Upper lobe of left lung (tissue), 6 donors: ENCODE data around the gene PCSK5. TPM values are rescaled to one million over a fixed set of nuclear protein-coding genes. Genes with fewer than 3 reads are reported as not detected.
"Not testable (repeated sequence)": the region's sequence is repeated elsewhere in the genome, so short reads cannot be mapped to it uniquely, and the experiment has no call there.

Experiments
- ATAC-seq, 2 donors: fragments of 200-7000 bp; cut with Tn5 transposase; one replicate each; pipeline ENCODE4 v1.9.1; 2022; ENCODE audit warnings: mild to moderate bottlenecking in 2 of 2, moderate library complexity in 2 of 2; ENCODE audit not compliant: low FRiP score in 2 of 2
- DNase-seq, 2 donors: peaks; one replicate each; pipeline ENCODE4 v3.0.0-alpha.2; 2019 to 2020
- H3K27ac ChIP-seq, 4 donors: fragments of 200-600 bp; sonication (generic); one replicate each; pipeline ENCODE4 v1.5.1; 2016 to 2019
- H3K27me3 ChIP-seq, 4 donors: fragments of 200-600 bp; sonication (generic); one replicate each; pipeline ENCODE4 v1.5.1; 2017 to 2019
- H3K36me3 ChIP-seq, 4 donors: fragments of 200-600 bp; sonication (generic); one replicate each; pipeline ENCODE4 v1.5.1; 2016 to 2019
- H3K4me1 ChIP-seq, 4 donors: fragments of 200-600 bp; sonication (generic); one replicate each; pipeline ENCODE4 v1.5.1; 2018 to 2019
- H3K4me3 ChIP-seq, 4 donors: fragments of 200-600 bp; sonication (generic); one replicate each; pipeline ENCODE4 v1.5.1; 2017 to 2019; ENCODE audit warnings: mild to moderate bottlenecking in 2 of 4, moderate library complexity in 1 of 4
- H3K9me3 ChIP-seq, 4 donors: fragments of 200-600 bp; sonication (generic); one replicate each; pipeline ENCODE4 v1.5.1; 2018 to 2019
- CTCF ChIP-seq, 6 experiments: fragments of 450-650 bp in 4 of 6; fragments of 200-600 bp in 2 of 6; sonication (generic) in 2 of 6; IDR thresholded peaks; one replicate each; pipeline ENCODE4 v1.5.1; 2016 to 2019; ENCODE audit warnings: antibody characterized with exemption in 6 of 6
- EP300 ChIP-seq, 4 donors: sonication (generic); formaldehyde crosslinking; IDR thresholded peaks; one replicate each; pipeline ENCODE4 v1.5.1; 2017; ENCODE audit warnings: antibody characterized with exemption in 4 of 4, control low read depth in 2 of 4
- POLR2A ChIP-seq, 4 donors: fragments of 450-650 bp; IDR thresholded peaks; one replicate each; pipeline ENCODE4 v1.5.1; 2016 to 2017; ENCODE audit warnings: antibody characterized with exemption in 4 of 4, mild to moderate bottlenecking in 2 of 4
- POLR2AphosphoS5 ChIP-seq, 2 donors: sonication (generic); formaldehyde crosslinking; IDR thresholded peaks; one replicate each; pipeline ENCODE4 v1.5.1; 2017; ENCODE audit warnings: antibody characterized with exemption in 2 of 2
- WGBS, 2 donors: methylation state at CpG; one replicate each; pipeline ENCODE4 v1.1.5; 2017 to 2018; 5-methylcytosine and 5-hydroxymethylcytosine counted together
- total RNA-seq, 6 donors: library from RNA; depleted of rRNA in 4 of 6; stranded (reverse); fragments of >200 nt in 4 of 6; gene quantifications; one replicate each; pipeline versions ENCODE4 v1.1.0 to v1.2.1, GENCODE V29; 2016 to 2021
- donor health status: DM: no; HTN: no; CAD: no; lungs with moderate emphysema.
- donor health status: DM: no; HTN: yes; CAD: no; lungs with severe emphysema.

Gene PCSK5
- total RNA-seq, 6 donors from 2014 or later: 12.8 to 29.2 (median 18.3) TPM

DNA sequence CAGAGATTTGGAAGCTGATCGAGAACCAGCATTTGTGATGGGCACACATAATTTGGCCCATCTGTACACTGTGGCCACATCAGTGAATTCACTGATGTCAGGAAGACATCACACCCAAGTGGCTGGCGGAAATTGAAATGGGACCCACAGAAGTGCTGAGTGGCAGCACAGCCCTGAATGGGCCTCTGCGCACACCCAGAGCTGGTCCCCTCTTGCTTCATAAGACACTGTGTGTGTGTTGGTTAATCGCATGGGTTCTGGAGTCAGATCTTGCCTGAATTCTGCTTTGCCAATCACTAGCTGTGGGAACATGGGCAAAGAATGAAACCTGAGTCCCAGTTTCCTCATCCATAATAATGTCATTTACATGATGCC is 72.2 kb downstream of the PCSK5 start:
- ATAC-seq (no peak), DNase-seq (no peak)
- Histone ChIP-seq H3K9me3 (no peaks in the 10 kb centered on the region), H3K27ac (no peak overlapping the region), H3K4me3 (no peak overlapping the region), H3K36me3 (no peaks in the 10 kb centered on the region), H3K4me1 (peaks cover 0 to 8% (median 3%) of the 10 kb centered on the region in 4 donors), H3K27me3 (no peaks in the 10 kb centered on the region)
- WGBS, 2 donors: 87 to 94% methylated on average over 4 of the region's 4 CpGs
- no peak for TF ChIP-seq POLR2A (IDR thresholded peaks at IDR 0.05)
- no peak for TF ChIP-seq EP300 (IDR thresholded peaks at IDR 0.05)
- no peak for TF ChIP-seq POLR2AphosphoS5 (IDR thresholded peaks at IDR 0.05)
- no peak for TF ChIP-seq CTCF (IDR thresholded peaks at IDR 0.05)

DNA sequence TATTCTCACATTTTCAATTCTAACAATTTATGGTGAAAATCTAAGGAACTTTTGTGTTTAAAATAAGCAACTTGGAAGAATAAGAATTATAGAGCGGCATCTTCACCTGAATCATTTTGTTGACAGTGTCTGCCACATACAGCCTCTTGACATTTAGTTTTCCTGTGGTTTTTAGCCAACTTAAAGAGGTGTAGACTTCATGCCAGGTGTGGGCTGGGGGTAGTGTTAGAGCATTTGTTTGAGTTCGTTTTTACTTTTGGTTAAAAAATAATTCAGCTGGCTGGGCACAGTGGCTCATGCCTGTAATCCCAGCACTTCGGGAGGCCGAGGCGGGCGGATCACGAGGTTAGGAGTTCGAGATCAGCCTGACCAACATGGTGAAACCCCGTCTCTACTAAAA is 72.8 kb downstream of the PCSK5 start:
- not testable (repeated sequence) for DNase-seq, H3K4me1 ChIP-seq, ATAC-seq, H3K9me3 ChIP-seq, H3K4me3 ChIP-seq, H3K27ac ChIP-seq, H3K36me3 ChIP-seq, H3K27me3 ChIP-seq
- WGBS, 2 donors: 89 to 93% methylated on average over 9 of the region's 9 CpGs

DNA sequence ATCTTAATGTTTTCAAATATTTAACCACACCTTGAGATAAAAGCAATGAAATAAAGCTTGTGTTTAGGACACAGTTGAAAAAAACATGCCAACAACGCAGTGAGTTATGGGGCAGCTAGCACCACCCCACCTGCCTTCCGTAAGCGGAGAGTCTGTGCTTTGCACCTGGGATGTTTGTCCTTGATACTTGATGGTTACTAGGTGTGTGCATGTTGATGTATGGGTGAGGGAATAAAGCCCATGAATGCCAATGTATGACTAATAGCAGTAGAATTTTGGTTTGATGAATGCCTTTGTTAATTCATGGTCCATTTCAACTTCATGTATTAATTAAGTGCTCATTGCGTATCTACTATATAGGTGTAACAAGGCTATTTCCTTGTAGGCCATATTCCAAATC is 74.0 kb downstream of the PCSK5 start:
- TF ChIP-seq CTCF (IDR thresholded peaks at IDR 0.05) (no peak), POLR2AphosphoS5 (IDR thresholded peaks at IDR 0.05) (no peak), EP300 (IDR thresholded peaks at IDR 0.05) (no peak), POLR2A (IDR thresholded peaks at IDR 0.05) (no peak)
- no peaks in the 10 kb centered on the region for H3K9me3 ChIP-seq
- no peaks in the 10 kb centered on the region for H3K27me3 ChIP-seq
- no peak overlapping the region for H3K4me3 ChIP-seq
- H3K4me1 ChIP-seq: peaks cover 0 to 8% (median 3%) of the 10 kb centered on the region in 4 donors
- no peak overlapping the region for H3K27ac ChIP-seq
- WGBS, 2 donors: 88 to 89% methylated on average over 4 of the region's 4 CpGs
- DNase-seq: no peak
- ATAC-seq: no peak
- H3K36me3 ChIP-seq: no peaks in the 10 kb centered on the region

DNA sequence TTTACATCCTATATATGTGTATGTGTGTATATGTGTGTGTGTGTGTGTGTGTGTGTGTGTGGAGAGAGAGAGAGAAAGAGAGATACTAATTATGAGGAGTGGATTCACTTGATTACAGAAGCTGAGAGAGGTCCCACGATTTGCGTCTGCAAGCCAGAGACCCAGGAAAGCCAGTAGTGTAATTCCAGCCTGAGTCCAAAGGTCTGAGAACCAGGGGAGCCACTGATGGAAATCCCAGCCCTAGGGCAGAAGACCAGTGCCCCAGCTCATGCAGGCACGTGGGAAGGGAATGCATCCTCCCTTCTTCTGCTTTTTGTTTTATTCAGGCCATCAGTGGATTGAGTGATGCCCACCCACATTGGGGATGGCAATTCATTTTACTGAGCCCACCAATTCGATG is 74.8 kb downstream of the PCSK5 start:
- ATAC-seq (no peak), DNase-seq (no peak)
- Histone ChIP-seq H3K9me3 (no peaks in the 10 kb centered on the region), H3K36me3 (no peaks in the 10 kb centered on the region), H3K4me1 (peaks cover 0 to 8% (median 3%) of the 10 kb centered on the region in 4 donors), H3K27ac (no peak overlapping the region), H3K4me3 (no peak overlapping the region), H3K27me3 (no peaks in the 10 kb centered on the region)
- whole genome bisulfite sequencing, 2 donors: 86 to 94% methylated on average over 4 of the region's 4 CpGs
- TF ChIP-seq POLR2A (IDR thresholded peaks at IDR 0.05) (no peak), CTCF (IDR thresholded peaks at IDR 0.05) (no peak), EP300 (IDR thresholded peaks at IDR 0.05) (no peak), POLR2AphosphoS5 (IDR thresholded peaks at IDR 0.05) (no peak)

DNA sequence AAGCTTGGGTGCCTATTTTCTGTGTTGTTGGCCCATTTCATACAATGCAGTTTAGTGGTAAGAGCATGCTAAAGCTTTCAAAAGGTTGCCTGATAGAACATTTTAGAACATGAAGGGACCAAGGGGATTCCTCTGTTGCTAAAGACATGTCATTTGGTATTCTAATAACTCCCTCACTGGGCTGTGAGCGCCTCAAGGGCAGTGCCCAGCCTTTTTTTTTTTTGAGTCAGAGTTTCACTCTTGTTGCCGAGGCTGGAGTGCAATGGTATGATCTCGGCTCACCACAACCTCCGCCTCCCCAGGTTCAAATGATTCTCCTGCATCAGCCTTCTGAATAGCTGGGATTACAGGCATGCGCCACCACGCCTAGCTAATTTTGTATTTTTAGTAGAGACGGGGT is 77.1 kb downstream of the PCSK5 start:
- no peaks in the 10 kb centered on the region for H3K27me3 ChIP-seq
- peaks cover 0 to 2% (median 0%) of the 10 kb centered on the region in 4 donors for H3K4me1 ChIP-seq
- H3K9me3 ChIP-seq: no peaks in the 10 kb centered on the region
- H3K4me3 ChIP-seq: no peak overlapping the region
- 92 to 97% methylated on average over 7 of the region's 7 CpGs for whole genome bisulfite sequencing, 2 donors
- DNase-seq (no peak), ATAC-seq (no peak)
- no peak for TF ChIP-seq CTCF (IDR thresholded peaks at IDR 0.05)
- no peak for TF ChIP-seq POLR2AphosphoS5 (IDR thresholded peaks at IDR 0.05)
- no peak for TF ChIP-seq EP300 (IDR thresholded peaks at IDR 0.05)
- TF ChIP-seq POLR2A (IDR thresholded peaks at IDR 0.05): no peak
- H3K36me3 ChIP-seq: no peaks in the 10 kb centered on the region
- no peak overlapping the region for H3K27ac ChIP-seq
